Large intestine (tissue), 3 donors: ENCODE results near the gene PTGDS. TPM values are rescaled to one million over a fixed set of nuclear protein-coding genes. Genes with fewer than 3 reads are reported as not detected.
"Not testable (repeated sequence)": the region's sequence is repeated elsewhere in the genome, so short reads cannot be mapped to it uniquely, and the experiment has no call there.

Experiments
- DNase-seq, 2 donors: peaks; one replicate each; pipeline versions ENCODE4 v3.0.0 to v3.0.0-alpha.2; 2013
- H3K27ac ChIP-seq: one replicate; pipeline ENCODE4 v1.5.1; 2013; ENCODE audit warnings: low read length
- H3K27me3 ChIP-seq: 2 replicates; pipeline ENCODE4 v1.6.1; 2013; ENCODE audit warnings: low read length; ENCODE audit not compliant: control insufficient read depth, insufficient read depth
- H3K36me3 ChIP-seq: 2 replicates; pipeline ENCODE4 v1.6.1; 2013; ENCODE audit warnings: low read length; ENCODE audit not compliant: control insufficient read depth, insufficient read depth
- H3K4me1 ChIP-seq: one replicate; pipeline ENCODE4 v1.6.1; 2013; ENCODE audit warnings: low read length; ENCODE audit not compliant: control insufficient read depth, insufficient read depth
- H3K4me3 ChIP-seq: one replicate; pipeline ENCODE4 v1.5.1; 2013; ENCODE audit warnings: low read length
- H3K9me3 ChIP-seq: one replicate; pipeline ENCODE4 v1.6.1; 2013; ENCODE audit warnings: mild to moderate bottlenecking, low read depth, low read length, moderate library complexity; ENCODE audit not compliant: control insufficient read depth
- WGBS: methylation state at CpG from one replicate; pipeline ENCODE4 v1.1.5; 2013; ENCODE audit warnings: low lambda C conversion rate; ENCODE audit not compliant: insufficient coverage; 5-methylcytosine and 5-hydroxymethylcytosine counted together
- polyA plus RNA-seq: library from polyadenylated mRNA; unstranded; fragments of 120-200 nt; gene quantifications from one replicate; pipeline ENCODE4 v1.2.1, GENCODE V29; 2013

PTGDS gene
- polyA plus RNA-seq, 1 donor, result 4.6 TPM

DNA sequence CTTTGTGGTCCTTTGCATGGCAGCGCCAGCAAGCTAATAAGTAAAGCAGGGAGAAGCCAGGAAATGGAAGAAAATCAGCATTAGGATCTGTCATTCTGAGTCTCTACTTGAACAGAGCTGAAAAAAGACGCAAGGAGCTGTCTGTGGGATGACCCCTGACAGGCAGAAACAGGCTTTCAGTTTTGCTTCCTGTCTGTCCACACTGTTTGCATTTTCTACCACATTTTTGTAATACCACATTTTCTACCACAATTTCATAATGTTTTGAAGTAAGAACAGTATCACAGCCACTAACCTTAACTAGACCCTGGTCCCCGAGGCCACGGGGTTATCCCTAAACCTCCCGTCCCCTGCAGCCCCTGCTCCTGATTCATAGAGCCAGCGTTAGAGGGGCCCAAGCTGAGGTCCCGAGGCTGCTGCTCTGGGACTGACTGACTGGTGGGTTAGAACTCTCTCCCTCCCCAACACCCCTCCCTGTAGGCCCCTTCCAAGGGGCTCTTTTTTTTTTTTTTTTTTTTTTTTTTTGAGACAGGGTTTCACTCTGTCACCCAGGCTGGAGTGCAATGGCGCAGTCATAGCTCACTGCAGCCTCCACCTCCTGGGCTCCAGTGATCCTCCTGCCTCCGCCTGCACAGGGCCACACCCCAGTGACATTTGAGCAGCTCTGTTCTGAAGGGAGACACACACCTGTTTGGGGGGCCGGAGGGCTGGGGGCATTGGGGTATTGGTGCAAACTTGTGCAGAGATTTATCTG, 23.1 kb downstream of the PTGDS start:
- no peak overlapping the region for H3K4me3 ChIP-seq
- DNase-seq, result no peak
- peaks cover 25% of the 10 kb centered on the region for H3K27me3 ChIP-seq
- peaks cover 6% of the 10 kb centered on the region for H3K9me3 ChIP-seq
- no peak overlapping the region for H3K27ac ChIP-seq
- H3K36me3 ChIP-seq, result no peaks in the 10 kb centered on the region
- H3K4me1 ChIP-seq, result peaks cover 16% of the 10 kb centered on the region
- WGBS, result no CpG with 5 or more reads among the region's 10 CpGs

DNA sequence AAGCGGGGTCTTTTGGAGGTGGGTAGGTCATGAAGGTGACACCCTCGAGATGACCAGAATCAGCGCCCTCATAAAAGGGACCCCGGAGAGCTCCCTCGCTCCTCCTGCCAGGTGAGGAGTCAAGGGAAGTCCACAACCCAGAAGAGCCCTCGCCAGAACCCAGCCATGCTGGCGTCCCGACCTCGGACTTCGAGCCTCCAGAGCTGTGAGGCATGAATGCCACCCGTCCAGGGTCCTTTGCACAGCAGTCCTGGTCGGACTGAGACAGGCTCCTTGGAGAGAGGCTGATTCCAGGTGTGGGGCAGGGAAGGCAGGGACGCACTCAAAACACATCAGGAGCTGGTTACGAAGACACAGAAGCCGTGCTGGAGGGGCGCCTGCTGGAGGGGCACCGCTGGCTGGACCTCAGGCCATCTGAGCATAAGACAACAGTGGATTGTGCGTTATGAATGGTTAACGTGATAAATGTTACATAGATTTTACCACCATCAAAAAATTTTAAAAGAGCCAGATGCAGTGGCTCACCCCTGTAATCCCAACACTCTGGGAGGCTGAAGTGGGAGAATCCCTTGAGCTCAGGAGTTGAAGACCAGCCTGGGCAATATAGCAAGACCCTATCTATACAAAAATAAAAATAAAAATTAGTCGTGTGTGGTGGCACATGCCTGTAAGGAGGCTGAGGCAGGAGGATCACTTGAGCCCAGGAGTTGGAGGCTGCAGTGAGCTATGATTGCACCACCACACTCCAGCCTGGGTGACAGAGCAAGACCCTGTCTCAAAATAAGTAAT, 24.7 kb downstream of the PTGDS start:
- H3K36me3 ChIP-seq, result no peaks in the 10 kb centered on the region
- H3K27ac ChIP-seq, result no peak overlapping the region
- H3K4me1 ChIP-seq, result peaks cover 5% of the 10 kb centered on the region
- no peak overlapping the region for H3K4me3 ChIP-seq
- DNase-seq, result no peak
- peaks cover 17% of the 10 kb centered on the region for H3K9me3 ChIP-seq
- peaks cover 8% of the 10 kb centered on the region for H3K27me3 ChIP-seq
- WGBS, result 100% methylated on average over 1 of the region's 20 CpGs

DNA sequence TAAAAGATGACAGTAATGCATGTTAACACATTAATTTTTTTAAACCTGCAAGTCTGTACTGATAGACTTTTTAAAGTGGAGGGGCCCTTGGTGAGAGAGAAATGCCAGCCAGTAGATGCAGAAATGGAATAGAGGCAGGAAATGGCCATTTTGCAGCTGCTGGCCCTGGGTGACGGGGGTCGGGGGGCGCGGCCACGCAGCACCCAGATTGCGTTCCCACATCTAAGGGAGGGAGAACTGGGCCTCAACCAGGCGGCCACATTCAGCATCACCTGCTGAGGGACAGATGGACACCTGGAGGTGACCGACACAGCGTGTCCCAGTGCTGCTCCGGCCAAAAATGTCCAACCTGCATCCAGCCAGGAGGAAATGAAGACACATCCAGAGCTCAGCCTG, 25.3 kb downstream of the PTGDS start:
- Histone ChIP-seq H3K36me3 (no peaks in the 10 kb centered on the region), H3K9me3 (peaks cover 20% of the 10 kb centered on the region), H3K4me3 (no peak overlapping the region), H3K4me1 (no peaks in the 10 kb centered on the region), H3K27me3 (peaks cover 2% of the 10 kb centered on the region), H3K27ac (no peak overlapping the region)
- DNase-seq, result no peak
- WGBS, result no CpG with 5 or more reads among the region's 10 CpGs

DNA sequence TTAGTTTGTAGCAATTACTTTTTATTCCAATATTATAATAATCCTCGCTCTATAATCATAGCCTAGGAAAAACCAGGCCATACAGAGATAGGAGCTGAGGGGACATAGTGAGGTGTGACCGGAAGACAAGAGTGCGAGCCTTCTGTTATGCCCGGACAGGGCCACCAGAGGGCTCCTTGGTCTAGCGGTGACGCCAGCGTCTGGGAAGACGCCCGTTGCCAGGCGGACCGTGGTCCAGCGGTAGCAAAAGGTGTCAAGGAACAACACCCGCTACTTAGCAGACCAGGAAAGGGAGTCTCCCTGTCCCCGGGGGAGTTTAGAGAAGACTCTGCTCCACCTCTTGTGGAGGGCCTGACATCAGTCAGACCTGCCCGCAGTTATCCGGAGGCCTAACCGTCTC, 27.0 kb downstream of the PTGDS start:
- H3K27ac ChIP-seq, H3K27me3 ChIP-seq, H3K36me3 ChIP-seq, H3K4me1 ChIP-seq, DNase-seq, H3K4me3 ChIP-seq: not testable (repeated sequence)
- no CpG with 5 or more reads among the region's 17 CpGs for WGBS
- peaks cover 20% of the 10 kb centered on the region for H3K9me3 ChIP-seq

DNA sequence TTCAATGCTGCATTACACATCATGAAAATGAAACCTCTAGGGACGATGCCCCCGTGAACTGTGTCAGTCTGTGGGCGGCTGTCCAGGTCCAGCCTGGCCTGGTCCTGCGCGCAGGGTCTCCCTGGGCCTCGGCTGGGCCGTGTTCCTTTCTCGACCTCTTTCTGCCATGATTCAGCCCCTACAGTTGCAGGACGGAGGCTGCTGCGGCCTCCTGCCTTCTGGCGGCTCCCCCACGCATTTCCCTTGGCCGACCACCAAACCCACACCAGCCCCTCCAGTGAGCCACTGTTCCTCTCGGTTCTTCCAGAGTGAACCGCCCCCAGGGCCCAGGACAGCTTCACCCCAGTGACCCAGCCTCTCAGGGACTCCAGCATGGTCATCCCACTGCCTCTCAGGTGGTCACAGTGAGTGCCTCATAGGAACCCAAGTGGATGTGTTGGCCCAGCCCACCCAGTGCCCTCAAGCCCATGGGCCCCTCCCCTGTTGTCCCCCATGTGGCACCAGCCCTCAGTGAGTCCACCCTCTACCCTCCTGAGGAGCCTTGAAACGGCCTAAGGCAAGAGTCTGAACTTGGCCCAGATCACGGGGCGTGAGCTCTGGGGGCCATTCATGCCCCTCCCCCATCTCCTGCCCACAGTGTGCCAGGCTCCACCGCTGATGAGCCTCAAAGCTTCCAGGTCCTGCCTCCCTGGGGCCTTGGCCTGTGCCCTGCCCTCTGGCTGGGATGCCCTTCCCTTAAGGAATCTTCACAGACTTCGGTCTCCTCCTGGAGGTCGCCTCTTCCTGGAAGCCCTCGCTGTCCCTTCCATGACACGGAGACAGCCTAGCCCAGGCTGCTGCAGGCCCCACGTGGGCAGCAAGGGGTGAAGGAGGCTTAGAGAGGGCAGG, 29.1 kb downstream of the PTGDS start:
- H3K4me3 ChIP-seq, result no peak overlapping the region
- H3K4me1 ChIP-seq, result no peaks in the 10 kb centered on the region
- no peaks in the 10 kb centered on the region for H3K27me3 ChIP-seq
- peaks cover 29% of the 10 kb centered on the region for H3K9me3 ChIP-seq
- H3K27ac ChIP-seq, result no peak overlapping the region
- H3K36me3 ChIP-seq, result no peaks in the 10 kb centered on the region
- WGBS, result no CpG with 5 or more reads among the region's 24 CpGs
- no peak for DNase-seq

DNA sequence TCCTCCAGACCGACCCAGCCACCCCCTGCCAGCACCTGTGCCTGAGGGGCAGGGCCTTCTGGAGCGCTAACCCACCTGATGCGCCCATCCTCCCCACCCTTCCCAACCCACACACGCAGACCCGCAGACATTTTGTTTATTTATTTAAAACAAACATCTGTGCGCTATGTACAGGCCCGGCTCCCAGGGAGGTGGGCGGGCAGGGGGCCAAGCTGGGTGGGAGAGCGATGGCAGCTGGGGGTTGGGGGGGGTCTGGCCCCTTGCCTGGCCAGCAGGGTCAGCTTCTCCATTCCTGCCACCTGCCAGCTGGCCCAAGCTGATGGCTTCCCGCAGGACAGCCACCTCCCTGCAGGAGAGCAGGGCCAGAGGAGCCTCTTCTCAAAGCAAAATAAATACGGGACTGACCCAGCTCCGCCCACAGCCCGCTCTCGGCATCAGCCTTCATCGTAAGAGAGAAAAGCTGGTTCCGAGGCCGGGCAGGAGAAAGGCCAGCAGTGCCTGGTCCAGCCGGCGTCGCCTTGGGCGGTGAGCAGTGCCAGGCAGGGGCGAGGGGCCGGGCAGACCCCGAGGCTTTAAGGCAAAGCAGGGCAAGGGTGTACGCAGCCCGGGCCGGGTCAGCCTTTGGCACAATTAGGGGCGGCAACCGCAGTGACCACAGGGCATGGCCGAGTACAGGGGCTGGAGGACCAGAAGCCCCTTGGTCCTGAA, 30.0 kb downstream of the PTGDS start:
- Histone ChIP-seq H3K27ac (no peak overlapping the region), H3K4me3 (no peak overlapping the region), H3K4me1 (no peaks in the 10 kb centered on the region), H3K9me3 (peaks cover 31% of the 10 kb centered on the region), H3K27me3 (no peaks in the 10 kb centered on the region), H3K36me3 (no peaks in the 10 kb centered on the region)
- no CpG with 5 or more reads among the region's 30 CpGs for WGBS
- no peak for DNase-seq

DNA sequence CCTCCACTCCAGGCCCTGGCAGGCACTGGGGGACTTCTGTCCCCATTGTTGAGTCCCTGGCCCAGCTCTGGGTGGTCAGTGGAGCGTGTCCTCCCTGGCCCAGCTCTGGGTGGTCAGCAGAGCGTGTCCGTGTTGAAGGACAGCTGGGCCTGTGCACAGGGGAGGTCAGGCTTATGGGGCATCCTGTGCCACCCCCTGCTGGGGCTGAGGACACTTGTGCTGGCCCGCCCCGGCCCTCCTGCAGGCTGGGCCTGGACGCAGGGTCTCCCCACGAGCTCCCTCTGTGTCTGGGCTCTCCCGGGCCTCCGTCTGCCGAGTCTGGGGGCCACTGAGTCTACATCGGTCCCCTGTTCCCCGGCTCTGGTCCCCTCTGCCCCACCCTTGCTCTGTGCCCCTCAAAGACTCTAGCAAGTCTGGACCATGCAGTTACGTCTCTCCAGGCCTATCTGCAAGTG, 30.5 kb downstream of the PTGDS start:
- no CpG with 5 or more reads among the region's 13 CpGs for WGBS
- no peak overlapping the region for H3K27ac ChIP-seq
- H3K9me3 ChIP-seq, result peaks cover 34% of the 10 kb centered on the region
- H3K4me3 ChIP-seq, result no peak overlapping the region
- no peaks in the 10 kb centered on the region for H3K27me3 ChIP-seq
- no peaks in the 10 kb centered on the region for H3K4me1 ChIP-seq
- no peak for DNase-seq
- no peaks in the 10 kb centered on the region for H3K36me3 ChIP-seq

DNA sequence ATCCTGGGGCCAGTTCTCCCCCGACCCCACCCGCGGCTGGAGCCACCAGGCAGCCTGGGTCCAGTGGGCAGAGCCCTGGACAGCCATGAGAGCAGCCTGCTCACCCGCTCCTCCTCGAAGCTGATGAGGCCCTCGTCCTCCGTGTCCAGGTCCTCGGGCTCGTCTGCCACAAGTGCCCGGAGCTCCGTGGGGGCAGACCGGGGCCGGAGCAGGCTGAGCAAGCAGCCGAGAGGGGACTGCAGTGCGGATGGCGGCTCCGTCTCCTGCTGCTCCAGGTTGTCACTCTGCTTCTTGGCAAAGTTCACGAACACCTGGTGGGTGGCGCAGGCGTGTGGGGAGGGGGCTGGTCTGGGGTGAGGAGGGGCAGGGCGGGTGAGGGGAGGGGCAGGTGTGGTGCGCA, 31.0 kb downstream of the PTGDS start:
- DNase-seq, result no peak
- WGBS, result no CpG with 5 or more reads among the region's 22 CpGs
- peaks cover 36% of the 10 kb centered on the region for H3K9me3 ChIP-seq
- H3K4me3 ChIP-seq, result no peak overlapping the region
- no peaks in the 10 kb centered on the region for H3K27me3 ChIP-seq
- H3K4me1 ChIP-seq, result no peaks in the 10 kb centered on the region
- no peaks in the 10 kb centered on the region for H3K36me3 ChIP-seq
- H3K27ac ChIP-seq, result no peak overlapping the region

DNA sequence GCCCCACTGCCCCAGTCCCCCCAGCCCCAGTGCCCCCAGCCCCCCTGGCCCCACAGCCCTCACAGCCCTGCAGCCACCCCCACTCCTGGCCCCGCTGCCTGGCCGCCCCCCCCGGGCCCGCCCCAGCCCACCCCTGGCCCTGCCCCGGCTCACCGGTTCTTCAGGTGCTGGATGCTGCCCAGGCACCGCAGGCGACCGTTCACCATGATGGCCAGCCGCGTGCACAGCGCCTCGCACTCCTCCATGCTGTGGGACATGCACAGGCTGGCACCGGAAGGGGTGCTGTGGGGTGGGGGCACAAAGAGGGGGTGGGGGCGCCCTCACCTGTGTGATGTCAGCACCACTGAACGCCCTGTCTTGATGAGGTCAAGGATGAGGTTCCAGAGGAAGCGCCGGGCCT, 31.9 kb downstream of the PTGDS start:
- H3K27ac ChIP-seq, result no peak overlapping the region
- H3K4me3 ChIP-seq, result no peak overlapping the region
- no peak for DNase-seq
- H3K27me3 ChIP-seq, result no peaks in the 10 kb centered on the region
- no CpG with 5 or more reads among the region's 18 CpGs for WGBS
- H3K4me1 ChIP-seq, result no peaks in the 10 kb centered on the region
- peaks cover 45% of the 10 kb centered on the region for H3K9me3 ChIP-seq
- peaks cover under 1% of the 10 kb centered on the region for H3K36me3 ChIP-seq
